ENCODE measurements around the gene PEX14. TPM values are rescaled to one million over a fixed set of nuclear protein-coding genes. Genes with fewer than 3 reads are reported as not detected.

Gene PEX14
- total and polyA plus RNA-seq, 2 experiments from 2014 or later = 10.0 to 20.9 TPM

- H3K4me3 ChIP-seq = no peak overlapping the region
- DNase-seq (ENCODE audit: low spot score) = no peak
- no peaks in the 10 kb centered on the region for H3K27me3 ChIP-seq
- 67% methylated on average over 14 of the region's 14 CpGs for WGBS (ENCODE audit: low lambda C conversion rate, missing lambda C conversion rate)
- no peaks in the 10 kb centered on the region for H3K36me3 ChIP-seq (replicated peaks; ENCODE audit: insufficient read depth, low read depth)
- peak overlapping the region; percentile 32 for H3K4me2 ChIP-seq
- peaks cover 11% of the 10 kb centered on the region for H3K4me1 ChIP-seq (ENCODE audit: insufficient read depth)
- TF ChIP-seq EZH2 (IDR thresholded peaks at IDR 0.05; ENCODE audit: borderline replicate concordance) = no peak
- TF ChIP-seq, protein P1, sequence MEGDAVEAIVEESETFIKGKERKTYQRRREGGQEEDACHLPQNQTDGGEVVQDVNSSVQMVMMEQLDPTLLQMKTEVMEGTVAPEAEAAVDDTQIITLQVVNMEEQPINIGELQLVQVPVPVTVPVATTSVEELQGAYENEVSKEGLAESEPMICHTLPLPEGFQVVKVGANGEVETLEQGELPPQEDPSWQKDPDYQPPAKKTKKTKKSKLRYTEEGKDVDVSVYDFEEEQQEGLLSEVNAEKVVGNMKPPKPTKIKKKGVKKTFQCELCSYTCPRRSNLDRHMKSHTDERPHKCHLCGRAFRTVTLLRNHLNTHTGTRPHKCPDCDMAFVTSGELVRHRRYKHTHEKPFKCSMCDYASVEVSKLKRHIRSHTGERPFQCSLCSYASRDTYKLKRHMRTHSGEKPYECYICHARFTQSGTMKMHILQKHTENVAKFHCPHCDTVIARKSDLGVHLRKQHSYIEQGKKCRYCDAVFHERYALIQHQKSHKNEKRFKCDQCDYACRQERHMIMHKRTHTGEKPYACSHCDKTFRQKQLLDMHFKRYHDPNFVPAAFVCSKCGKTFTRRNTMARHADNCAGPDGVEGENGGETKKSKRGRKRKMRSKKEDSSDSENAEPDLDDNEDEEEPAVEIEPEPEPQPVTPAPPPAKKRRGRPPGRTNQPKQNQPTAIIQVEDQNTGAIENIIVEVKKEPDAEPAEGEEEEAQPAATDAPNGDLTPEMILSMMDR (IDR thresholded peaks at IDR 0.05; ENCODE audit: poor library complexity) = no peak
- TF ChIP-seq EZH2phosphoT487 (IDR thresholded peaks at IDR 0.05; ENCODE audit: low read depth, severe bottlenecking, unreplicated experiment) = no peak
- H3K79me2 ChIP-seq = peaks cover 16% of the 10 kb centered on the region
- H3K9me2 ChIP-seq (replicated peaks; ENCODE audit: insufficient read depth) = no peaks in the 10 kb centered on the region
- H3K9me3 ChIP-seq (ENCODE audit: low read depth) = no peaks in the 10 kb centered on the region
- no peak overlapping the region for H2AFZ ChIP-seq
- H3K27ac ChIP-seq = peak overlapping the region; percentile 27
- H4K20me1 ChIP-seq (ENCODE audit: insufficient read depth, poor library complexity, severe bottlenecking) = no peaks in the 10 kb centered on the region
These were observed 41.6 kb upstream of the PEX14 start for GRCh38 chr1:10432910-10433700.

GRCh38 chr1:10433790-10434189 is 41.0 kb upstream of the PEX14 start:
- WGBS (ENCODE audit: low lambda C conversion rate, missing lambda C conversion rate) = 89% methylated on average over 11 of the region's 11 CpGs
- no peak for TF ChIP-seq EZH2phosphoT487 (IDR thresholded peaks at IDR 0.05; ENCODE audit: low read depth, severe bottlenecking, unreplicated experiment)
- no peak for TF ChIP-seq EZH2 (IDR thresholded peaks at IDR 0.05; ENCODE audit: borderline replicate concordance)
- TF ChIP-seq, protein P1 (IDR thresholded peaks at IDR 0.05; ENCODE audit: poor library complexity) = no peak

DNA sequence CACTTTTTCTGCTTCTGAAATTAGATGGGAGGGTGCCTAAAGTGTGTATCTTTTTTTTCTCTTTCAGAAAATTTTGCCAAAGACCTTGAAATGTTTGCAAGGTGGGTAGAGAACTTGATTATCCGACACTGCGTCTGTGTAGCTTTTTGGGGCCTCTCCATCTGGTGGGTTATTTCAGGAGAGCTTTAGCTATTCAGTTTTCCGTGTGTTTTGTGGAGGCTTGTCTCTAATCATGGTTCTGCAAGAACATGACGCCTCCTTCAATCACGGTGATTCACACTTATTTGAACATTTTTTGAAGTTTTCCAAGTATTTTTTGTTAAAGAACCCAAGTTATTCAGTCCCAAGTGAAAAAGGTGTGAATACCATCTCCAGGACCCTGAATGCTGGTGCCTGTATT is 40.2 kb upstream of the PEX14 start:
- H3K9me2 ChIP-seq (replicated peaks; ENCODE audit: insufficient read depth) = no peaks in the 10 kb centered on the region
- H3K4me2 ChIP-seq = no peak overlapping the region
- no peak overlapping the region for H3K4me3 ChIP-seq
- H3K27ac ChIP-seq = no peak overlapping the region
- WGBS (ENCODE audit: low lambda C conversion rate, missing lambda C conversion rate) = 86% methylated on average over 5 of the region's 5 CpGs
- H3K9me3 ChIP-seq (ENCODE audit: low read depth) = no peaks in the 10 kb centered on the region
- DNase-seq (ENCODE audit: low spot score) = no peak
- TF ChIP-seq EZH2 (IDR thresholded peaks at IDR 0.05; ENCODE audit: borderline replicate concordance) (no peak), EZH2phosphoT487 (IDR thresholded peaks at IDR 0.05; ENCODE audit: low read depth, severe bottlenecking, unreplicated experiment) (no peak)
- TF ChIP-seq, protein P1 (IDR thresholded peaks at IDR 0.05; ENCODE audit: poor library complexity) = no peak
- no peaks in the 10 kb centered on the region for H4K20me1 ChIP-seq (ENCODE audit: insufficient read depth, poor library complexity, severe bottlenecking)
- no peaks in the 10 kb centered on the region for H3K27me3 ChIP-seq
- H3K4me1 ChIP-seq (ENCODE audit: insufficient read depth) = peaks cover 11% of the 10 kb centered on the region
- H3K36me3 ChIP-seq (replicated peaks; ENCODE audit: insufficient read depth, low read depth) = no peaks in the 10 kb centered on the region
- no peak overlapping the region for H2AFZ ChIP-seq
- peaks cover 16% of the 10 kb centered on the region for H3K79me2 ChIP-seq

More at GRCh38 chr1:10433790-10434189, 41.0 kb upstream of the PEX14 start:
- Histone ChIP-seq H3K4me1 (ENCODE audit: insufficient read depth) (peaks cover 11% of the 10 kb centered on the region), H3K9me3 (ENCODE audit: low read depth) (no peaks in the 10 kb centered on the region), H3K27ac (peak overlapping the region; percentile 27), H3K27me3 (no peaks in the 10 kb centered on the region), H3K9me2 (replicated peaks; ENCODE audit: insufficient read depth) (no peaks in the 10 kb centered on the region), H2AFZ (no peak overlapping the region), H3K79me2 (peaks cover 16% of the 10 kb centered on the region), H3K36me3 (replicated peaks; ENCODE audit: insufficient read depth, low read depth) (no peaks in the 10 kb centered on the region), H3K4me3 (no peak overlapping the region), H4K20me1 (ENCODE audit: insufficient read depth, poor library complexity, severe bottlenecking) (no peaks in the 10 kb centered on the region), H3K4me2 (no peak overlapping the region)
- no peak for DNase-seq (ENCODE audit: low spot score)

Data from hepatocyte (in vitro differentiated cells).